PC-3 (cell line): ENCODE measurements around the gene METTL8.

Experiments used
- EZH2 ChIP-seq: fragments of 300-600 bp; sonication (generic); IDR thresholded peaks from one replicate; pipeline ENCODE4 v1.6.1; 2017; ENCODE audit warnings: antibody characterized with exemption, mild to moderate bottlenecking, low read length; ENCODE audit not compliant: unreplicated experiment
- EZH2phosphoT487 ChIP-seq: fragments of 300-600 bp; sonication (generic); IDR thresholded peaks from 2 replicates; pipeline ENCODE4 v1.6.1; 2018; ENCODE audit warnings: mild to moderate bottlenecking, antibody characterized with exemption, low read length, borderline replicate concordance
- TF ChIP-seq, protein P1 (sequence below): fragments of 300-600 bp; sonication (generic); conservative IDR thresholded peaks from 2 replicates; pipeline ENCODE4 v1.5.1; 2017; ENCODE audit warnings: antibody characterized with exemption, low read depth, mild to moderate bottlenecking, low read length

DNA sequence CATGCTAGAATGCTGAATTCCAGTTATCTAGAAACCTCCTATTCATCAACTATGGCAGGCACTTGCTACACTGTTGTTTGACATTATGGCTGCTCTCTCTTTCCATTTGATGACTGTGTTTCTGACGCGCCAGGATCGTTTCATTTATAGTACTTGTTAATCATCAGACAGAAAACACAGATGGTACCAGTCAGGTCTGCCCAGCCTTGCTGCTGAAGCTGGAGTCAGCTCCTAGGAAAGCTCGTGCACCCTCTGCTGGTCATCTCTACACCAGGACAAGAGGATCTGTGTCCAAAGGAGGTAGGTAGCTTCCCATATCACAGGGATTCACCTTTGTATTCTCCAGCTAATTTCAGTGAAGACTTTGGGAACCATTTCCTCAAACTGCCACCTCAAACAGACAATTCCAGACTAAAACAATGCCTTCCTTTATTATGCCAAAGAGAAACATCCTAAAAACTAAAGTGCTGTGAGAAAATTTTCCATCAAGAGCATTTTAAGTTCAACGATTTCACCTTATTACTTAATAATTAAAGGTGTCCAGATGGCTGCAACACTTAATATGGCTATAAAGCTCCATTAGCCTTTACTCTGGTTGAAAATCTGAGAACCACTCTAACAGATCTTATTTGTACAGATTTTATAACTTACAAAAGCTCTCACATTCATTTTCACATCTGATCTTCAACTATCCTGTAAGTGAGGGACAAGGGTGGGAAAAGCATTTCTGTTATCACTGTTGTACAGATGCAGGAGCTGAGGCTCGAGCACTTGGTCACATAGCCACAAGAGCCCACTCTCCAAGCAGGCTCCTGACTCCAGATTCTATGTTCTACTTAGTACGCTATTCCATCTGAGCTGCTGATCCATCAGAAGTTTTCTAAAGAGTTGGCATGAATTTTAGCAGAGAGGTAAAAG lies 17.5 kb downstream of the METTL8 start:
- TF ChIP-seq, protein P1, sequence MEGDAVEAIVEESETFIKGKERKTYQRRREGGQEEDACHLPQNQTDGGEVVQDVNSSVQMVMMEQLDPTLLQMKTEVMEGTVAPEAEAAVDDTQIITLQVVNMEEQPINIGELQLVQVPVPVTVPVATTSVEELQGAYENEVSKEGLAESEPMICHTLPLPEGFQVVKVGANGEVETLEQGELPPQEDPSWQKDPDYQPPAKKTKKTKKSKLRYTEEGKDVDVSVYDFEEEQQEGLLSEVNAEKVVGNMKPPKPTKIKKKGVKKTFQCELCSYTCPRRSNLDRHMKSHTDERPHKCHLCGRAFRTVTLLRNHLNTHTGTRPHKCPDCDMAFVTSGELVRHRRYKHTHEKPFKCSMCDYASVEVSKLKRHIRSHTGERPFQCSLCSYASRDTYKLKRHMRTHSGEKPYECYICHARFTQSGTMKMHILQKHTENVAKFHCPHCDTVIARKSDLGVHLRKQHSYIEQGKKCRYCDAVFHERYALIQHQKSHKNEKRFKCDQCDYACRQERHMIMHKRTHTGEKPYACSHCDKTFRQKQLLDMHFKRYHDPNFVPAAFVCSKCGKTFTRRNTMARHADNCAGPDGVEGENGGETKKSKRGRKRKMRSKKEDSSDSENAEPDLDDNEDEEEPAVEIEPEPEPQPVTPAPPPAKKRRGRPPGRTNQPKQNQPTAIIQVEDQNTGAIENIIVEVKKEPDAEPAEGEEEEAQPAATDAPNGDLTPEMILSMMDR, result peak; percentile 95
- TF ChIP-seq EZH2 (no peak), EZH2phosphoT487 (no peak)
